Muscle layer of duodenum (tissue), 2 donors: ENCODE data around the gene STRIT1.

Experiments used
- H3K27ac ChIP-seq: one replicate; pipeline ENCODE4 v1.7.0; 2013; ENCODE audit warnings: mild to moderate bottlenecking, low read length
- H3K27me3 ChIP-seq: one replicate; pipeline ENCODE4 v1.7.0; 2013; ENCODE audit warnings: low read depth, mild to moderate bottlenecking, control low read depth, low read length
- H3K36me3 ChIP-seq, 2 donors: one replicate each; pipeline ENCODE4 v1.7.0; 2013; ENCODE audit warnings: low read length in 2 of 2, control low read depth in 1 of 2, mild to moderate bottlenecking in 1 of 2; ENCODE audit not compliant: insufficient read depth in 2 of 2, control insufficient read depth in 1 of 2
- H3K4me1 ChIP-seq, 2 donors: one replicate each; pipeline ENCODE4 v1.7.0; 2013; ENCODE audit warnings: low read length in 2 of 2, mild to moderate bottlenecking in 2 of 2, control low read depth in 1 of 2, moderate library complexity in 1 of 2; ENCODE audit not compliant: insufficient read depth in 2 of 2, control insufficient read depth in 1 of 2
- H3K4me3 ChIP-seq, 2 donors: one replicate each; pipeline ENCODE4 v1.7.0; 2013; ENCODE audit warnings: low read length in 2 of 2, low read depth in 1 of 2, mild to moderate bottlenecking in 1 of 2
- H3K9me3 ChIP-seq, 2 donors: one replicate each; pipeline ENCODE4 v1.7.0; 2013; ENCODE audit warnings: low read length in 2 of 2, control low read depth in 1 of 2, mild to moderate bottlenecking in 1 of 2; ENCODE audit not compliant: control insufficient read depth in 1 of 2
- donor health status: healthy.

Gene STRIT1

DNA sequence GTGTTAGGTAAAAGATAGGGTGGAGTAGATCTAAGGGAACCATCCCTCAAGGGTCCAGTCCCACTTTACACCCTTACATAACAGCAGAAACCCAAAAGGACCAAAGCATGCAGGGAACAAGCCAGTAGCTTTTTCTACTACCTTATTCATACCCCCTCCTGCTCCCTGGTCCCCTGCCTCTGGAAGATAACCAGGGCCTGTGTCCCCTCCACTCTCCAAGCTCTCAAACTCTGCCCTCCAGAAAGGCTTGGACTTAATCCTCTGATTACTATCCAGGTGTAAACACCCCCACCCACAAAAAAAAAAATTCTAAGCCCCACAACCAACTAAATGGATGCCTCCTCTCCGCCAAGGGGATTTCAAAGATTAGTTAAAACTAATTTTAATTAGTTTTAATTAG lies 33.9 kb upstream of the STRIT1 start:
- H3K4me1 ChIP-seq, result no peaks in the 10 kb centered on the region

DNA sequence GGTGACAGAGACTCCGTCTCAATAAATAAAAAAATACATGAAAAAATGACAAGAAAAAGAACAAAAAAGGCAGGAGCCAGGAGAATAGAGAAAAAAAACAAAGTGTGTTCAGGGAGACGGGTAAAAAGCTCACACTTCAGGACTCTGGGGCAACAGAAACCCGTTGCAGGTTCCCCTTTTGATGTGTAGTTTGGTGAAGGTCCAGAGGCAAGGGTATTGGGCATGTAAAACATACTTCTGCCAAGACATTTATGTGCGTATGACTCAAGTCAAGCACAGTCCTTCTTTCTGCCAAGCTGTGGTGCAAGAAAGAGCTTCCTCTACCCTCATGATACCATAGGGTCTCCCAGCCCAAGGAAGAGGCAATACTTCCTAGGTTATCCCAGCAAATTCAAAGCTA lies 33.4 kb upstream of the STRIT1 start:
- no peaks in the 10 kb centered on the region for H3K36me3 ChIP-seq
- H3K27me3 ChIP-seq, result no peaks in the 10 kb centered on the region
- no peaks in the 10 kb centered on the region for H3K4me1 ChIP-seq
- H3K9me3 ChIP-seq, result no peaks in the 10 kb centered on the region
- no peak overlapping the region for H3K27ac ChIP-seq
- no peak overlapping the region for H3K4me3 ChIP-seq

More for the DNA sequence above, 33.9 kb upstream of the STRIT1 start:
- Histone ChIP-seq H3K27me3 (no peaks in the 10 kb centered on the region), H3K36me3 (no peaks in the 10 kb centered on the region), H3K4me3 (no peak overlapping the region), H3K9me3 (no peaks in the 10 kb centered on the region), H3K27ac (no peak overlapping the region)

DNA sequence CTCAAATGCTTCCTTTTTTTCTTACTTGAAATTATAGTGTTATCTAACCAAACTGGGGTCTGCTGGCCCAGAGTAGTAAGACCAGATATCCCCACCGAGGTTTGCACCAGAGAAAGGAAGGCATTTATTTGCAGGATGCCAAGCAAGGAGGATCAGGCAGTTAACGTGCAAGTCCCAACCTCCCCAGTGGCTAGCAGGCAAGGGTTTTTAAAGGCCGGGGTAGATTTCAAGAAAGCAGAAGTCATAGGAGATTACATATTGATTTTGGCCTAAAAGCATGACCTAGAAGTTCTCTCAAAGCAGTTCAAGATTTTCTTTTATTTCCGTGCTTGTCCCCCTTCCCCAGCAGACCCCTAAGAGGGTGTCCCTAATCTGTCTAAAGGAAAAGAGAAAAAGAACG lies 32.8 kb upstream of the STRIT1 start:
- Histone ChIP-seq H3K27ac (no peak overlapping the region), H3K9me3 (no peaks in the 10 kb centered on the region), H3K4me1 (no peaks in the 10 kb centered on the region), H3K27me3 (no peaks in the 10 kb centered on the region), H3K4me3 (no peak overlapping the region), H3K36me3 (no peaks in the 10 kb centered on the region)

DNA sequence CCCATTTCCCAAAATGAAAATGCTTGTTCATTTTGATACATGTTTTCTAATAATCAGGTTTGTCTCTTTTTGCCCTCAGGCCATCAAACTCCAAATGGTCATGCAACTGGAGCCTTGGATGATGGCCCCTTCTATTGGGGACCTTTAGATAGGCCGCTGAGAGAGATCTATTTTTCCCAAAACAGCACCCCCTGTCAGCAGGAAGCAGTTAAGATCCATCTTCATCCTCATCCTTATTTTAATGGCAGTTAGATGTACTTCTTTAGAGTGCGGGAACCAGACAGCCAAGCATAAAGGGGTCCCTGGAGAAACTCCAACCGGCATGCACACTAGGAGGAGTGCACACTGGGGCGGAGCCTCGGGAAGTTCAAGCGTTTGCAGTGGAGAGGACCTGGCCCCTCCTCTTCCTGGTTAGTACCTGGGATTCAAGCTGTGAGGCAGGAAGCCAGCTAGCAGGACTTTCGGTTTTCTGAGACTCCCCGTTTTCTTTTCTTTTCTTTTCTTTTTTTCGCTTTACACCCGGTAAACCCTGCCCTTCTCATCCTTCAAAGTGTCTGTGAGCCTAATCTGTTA lies 31.9 kb upstream of the STRIT1 start:
- no peak overlapping the region for H3K4me3 ChIP-seq
- no peaks in the 10 kb centered on the region for H3K27me3 ChIP-seq
- no peak overlapping the region for H3K27ac ChIP-seq
- no peaks in the 10 kb centered on the region for H3K4me1 ChIP-seq
- no peaks in the 10 kb centered on the region for H3K36me3 ChIP-seq
- H3K9me3 ChIP-seq, result no peaks in the 10 kb centered on the region

- H3K27me3 ChIP-seq, result no peaks in the 10 kb centered on the region
- no peaks in the 10 kb centered on the region for H3K36me3 ChIP-seq
- no peaks in the 10 kb centered on the region for H3K9me3 ChIP-seq
- no peaks in the 10 kb centered on the region for H3K4me1 ChIP-seq
- H3K27ac ChIP-seq, result no peak overlapping the region
- H3K4me3 ChIP-seq, result no peak overlapping the region
Measured at GRCh38 chr3:155323063-155323666, 29.7 kb upstream of the STRIT1 start.

- Histone ChIP-seq H3K36me3 (no peaks in the 10 kb centered on the region), H3K4me3 (no peak overlapping the region), H3K9me3 (no peaks in the 10 kb centered on the region), H3K27ac (no peak overlapping the region), H3K4me1 (no peaks in the 10 kb centered on the region), H3K27me3 (no peaks in the 10 kb centered on the region)
Measured at GRCh38 chr3:155321418-155321817, 27.9 kb upstream of the STRIT1 start.

GRCh38 chr3:155320934-155321333 lies 27.5 kb upstream of the STRIT1 start:
- Histone ChIP-seq H3K9me3 (no peaks in the 10 kb centered on the region), H3K4me1 (no peaks in the 10 kb centered on the region), H3K4me3 (no peak overlapping the region), H3K27ac (no peak overlapping the region), H3K27me3 (no peaks in the 10 kb centered on the region), H3K36me3 (no peaks in the 10 kb centered on the region)

GRCh38 chr3:155318740-155319139 lies 25.3 kb upstream of the STRIT1 start:
- no peaks in the 10 kb centered on the region for H3K27me3 ChIP-seq
- H3K27ac ChIP-seq, result no peak overlapping the region
- no peak overlapping the region for H3K4me3 ChIP-seq
- no peaks in the 10 kb centered on the region for H3K9me3 ChIP-seq
- no peaks in the 10 kb centered on the region for H3K36me3 ChIP-seq
- H3K4me1 ChIP-seq, result no peaks in the 10 kb centered on the region

GRCh38 chr3:155317211-155317610 lies 23.7 kb upstream of the STRIT1 start:
- H3K9me3 ChIP-seq, result no peaks in the 10 kb centered on the region
- no peaks in the 10 kb centered on the region for H3K4me1 ChIP-seq
- H3K4me3 ChIP-seq, result no peak overlapping the region
- H3K27me3 ChIP-seq, result no peaks in the 10 kb centered on the region
- H3K36me3 ChIP-seq, result no peaks in the 10 kb centered on the region
- H3K27ac ChIP-seq, result no peak overlapping the region

DNA sequence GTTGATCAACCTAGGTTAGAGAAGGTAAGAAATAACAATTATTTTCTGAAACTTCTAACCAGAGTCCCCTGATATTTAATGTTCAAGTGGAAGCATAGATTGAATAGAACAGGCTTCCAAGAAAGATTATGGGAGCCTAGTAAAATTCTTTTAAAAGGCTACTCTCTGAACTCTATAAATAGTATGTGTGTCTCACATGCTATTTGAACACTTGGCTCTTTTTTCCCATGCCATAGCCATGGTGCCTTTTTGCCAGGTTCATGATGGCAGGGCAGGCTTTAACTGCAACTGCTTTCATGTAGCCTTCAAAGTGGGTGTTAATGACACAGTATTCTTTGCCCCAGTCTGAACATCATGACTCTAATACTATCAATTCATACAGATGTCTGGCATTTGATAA lies 22.9 kb upstream of the STRIT1 start:
- H3K9me3 ChIP-seq, result no peaks in the 10 kb centered on the region
- no peaks in the 10 kb centered on the region for H3K36me3 ChIP-seq
- H3K27me3 ChIP-seq, result no peaks in the 10 kb centered on the region
- H3K4me3 ChIP-seq, result no peak overlapping the region
- no peak overlapping the region for H3K27ac ChIP-seq
- no peaks in the 10 kb centered on the region for H3K4me1 ChIP-seq

GRCh38 chr3:155313916-155314315 lies 20.4 kb upstream of the STRIT1 start:
- H3K4me3 ChIP-seq, result no peak overlapping the region
- no peaks in the 10 kb centered on the region for H3K27me3 ChIP-seq
- no peak overlapping the region for H3K27ac ChIP-seq

DNA sequence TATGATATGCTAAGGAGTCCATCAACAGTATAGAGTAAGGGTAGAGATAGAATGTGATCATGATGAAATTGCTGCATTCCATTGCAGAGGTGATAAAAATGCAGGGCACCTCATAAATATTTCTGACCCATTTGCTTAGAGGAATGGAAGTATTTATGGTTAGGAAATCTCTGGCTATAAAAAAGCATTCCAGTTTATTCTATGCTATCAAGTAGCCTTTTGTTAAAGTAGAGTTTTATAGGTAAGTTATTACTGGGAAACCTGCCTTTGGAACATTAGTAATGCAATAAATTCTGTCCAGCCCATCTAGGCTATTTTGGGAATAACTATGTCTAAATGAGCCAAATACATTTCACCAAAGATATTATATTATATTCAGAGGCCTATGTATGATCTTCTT lies 19.8 kb upstream of the STRIT1 start:
- Histone ChIP-seq H3K27ac (no peak overlapping the region), H3K27me3 (no peaks in the 10 kb centered on the region), H3K4me3 (no peak overlapping the region), H3K4me1 (no peaks in the 10 kb centered on the region), H3K36me3 (no peaks in the 10 kb centered on the region), H3K9me3 (no peaks in the 10 kb centered on the region)

More at GRCh38 chr3:155313916-155314315, 20.4 kb upstream of the STRIT1 start:
- Histone ChIP-seq H3K4me1 (no peaks in the 10 kb centered on the region), H3K36me3 (no peaks in the 10 kb centered on the region), H3K9me3 (no peaks in the 10 kb centered on the region)
